Astrocyte of the spinal cord (primary cell): ENCODE measurements around the gene IFT88.
A peak's percentile ranks its signal among the peaks of the same experiment; 100 is the strongest.

Source experiments
- DNase-seq: peaks from one replicate; pipeline ENCODE4 v3.0.0; 2011; ENCODE audit warnings: low read depth, low spot score
- H3K4me3 ChIP-seq: 2 replicates; pipeline ENCODE4 v1.5.1; 2011; ENCODE audit warnings: low read depth, mild to moderate bottlenecking, low read length, moderate library complexity
- CTCF ChIP-seq: IDR thresholded peaks from 2 replicates; pipeline ENCODE4 v1.5.1; 2012; ENCODE audit warnings: low read depth, mild to moderate bottlenecking, low read length, inconsistent platforms
- in situ Hi-C: cut with HindIII; loops from 2 replicates; pipeline ENCODE4 v1.10.0; 2017; ENCODE audit warnings: low sequenced_read_pairs

The IFT88 gene

GRCh38 chr13:20610006-20610405 is 43.0 kb downstream of the IFT88 start:
- TF ChIP-seq CTCF: no peak
- peak; percentile 6 for DNase-seq

DNA sequence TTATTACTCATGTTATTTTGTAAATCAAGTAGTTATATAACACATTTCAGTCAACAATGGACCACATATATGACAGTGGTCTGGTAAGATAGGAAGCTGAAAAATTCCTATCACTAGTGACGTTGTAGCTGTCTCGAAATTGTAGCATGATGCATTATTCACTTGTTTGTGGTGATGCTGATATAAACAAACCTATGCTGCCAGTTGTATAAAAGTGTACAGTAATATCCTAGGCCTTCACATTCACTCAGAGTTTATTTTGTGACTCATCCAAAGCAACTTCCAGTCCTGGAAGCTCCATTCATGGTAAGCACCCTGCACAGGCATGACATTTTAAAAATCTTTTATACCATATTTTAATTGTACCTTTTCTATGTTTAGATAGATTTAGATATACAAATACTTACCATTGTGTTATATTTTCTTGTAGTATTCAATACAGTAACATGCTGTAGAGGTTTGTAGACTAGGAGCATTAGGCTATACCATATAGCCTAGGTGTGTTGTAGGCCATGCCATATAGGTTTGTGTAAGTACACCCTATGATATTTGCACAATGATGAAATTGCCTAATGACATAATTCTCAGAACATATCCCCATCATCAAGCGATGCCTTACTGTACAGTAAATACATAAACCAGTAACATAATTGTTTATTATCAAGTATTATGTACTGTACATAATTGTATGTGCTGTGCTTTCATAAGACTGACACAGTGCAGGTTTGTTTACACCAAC is 49.3 kb downstream of the IFT88 start:
- TF ChIP-seq CTCF: no peak
- in situ Hi-C loops: no loop called here
- peak; percentile 85 for DNase-seq

More at GRCh38 chr13:20610006-20610405, 43.0 kb downstream of the IFT88 start:
- in situ Hi-C loops: no loop called here
- H3K4me3 ChIP-seq: no peak overlapping the region

DNA sequence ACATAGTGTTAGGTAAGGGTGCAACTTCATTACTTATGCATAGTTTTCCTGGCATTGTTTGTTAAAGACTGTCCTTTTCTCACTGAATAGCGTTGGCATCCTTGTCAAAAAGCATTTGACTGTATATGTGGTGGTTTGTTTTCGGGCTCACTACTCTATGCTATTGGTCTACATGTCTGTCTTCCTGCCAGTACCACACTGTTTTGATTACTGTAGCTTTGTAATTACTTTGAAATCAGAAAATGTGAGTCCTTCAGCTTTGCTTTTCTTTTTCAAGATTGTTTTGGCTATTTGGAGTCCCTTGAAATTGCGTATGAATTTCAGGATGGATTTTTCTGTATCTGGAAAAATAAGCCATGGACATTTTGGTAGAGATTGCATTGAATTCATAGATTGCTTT is 56.0 kb downstream of the IFT88 start:
- H3K4me3 ChIP-seq: no peak overlapping the region
- in situ Hi-C loops: no loop called here
- no peak for TF ChIP-seq CTCF
- no peak for DNase-seq

More for the DNA sequence above, 49.3 kb downstream of the IFT88 start:
- H3K4me3 ChIP-seq: no peak overlapping the region

- DNase-seq: no peak
- no peak for TF ChIP-seq CTCF
- H3K4me3 ChIP-seq: no peak overlapping the region
- in situ Hi-C loops: no loop called here
These were observed 57.3 kb downstream of the IFT88 start for GRCh38 chr13:20624213-20624612.

GRCh38 chr13:20633802-20634201 is 66.8 kb downstream of the IFT88 start:
- no peak for DNase-seq
- in situ Hi-C loops: no loop called here
- TF ChIP-seq CTCF: no peak
- H3K4me3 ChIP-seq: no peak overlapping the region

DNA sequence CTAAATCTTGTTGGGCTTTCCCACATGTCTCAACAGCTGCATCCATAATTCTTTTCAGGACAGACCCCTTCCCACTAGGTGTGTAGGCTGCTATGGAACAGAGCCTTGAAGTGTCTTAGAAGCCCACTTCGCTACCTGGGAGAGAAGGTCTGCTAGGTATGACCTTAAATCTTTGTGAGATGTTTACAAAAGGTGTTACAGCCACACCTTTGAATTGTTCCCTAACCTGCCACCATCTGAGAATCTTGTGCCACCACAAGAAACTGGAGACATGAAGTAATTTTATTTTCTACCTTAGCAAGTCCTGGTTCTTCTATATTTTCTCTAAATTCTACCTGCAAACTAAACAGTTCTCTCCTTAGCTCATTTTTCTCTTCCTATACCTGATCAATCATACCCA is 69.1 kb downstream of the IFT88 start:
- in situ Hi-C loops: no loop called here
- TF ChIP-seq CTCF: no peak

GRCh38 chr13:20637811-20638210 is 70.9 kb downstream of the IFT88 start:
- DNase-seq: no peak
- TF ChIP-seq CTCF: no peak
- no peak overlapping the region for H3K4me3 ChIP-seq
- in situ Hi-C loops: no loop called here

More for the DNA sequence above, 69.1 kb downstream of the IFT88 start:
- no peak overlapping the region for H3K4me3 ChIP-seq
- DNase-seq: no peak
